GM23338 (cell line): Measurements from ENCODE around the gene ZG16B. TPM values are rescaled to one million over a fixed set of nuclear protein-coding genes. Genes with fewer than 3 reads are reported as not detected.

Experiments
- ATAC-seq: fragments of 200-7000 bp; cut with Tn5 transposase; 3 replicates; pipeline ENCODE4 v1.9.1; 2020
- DNase-seq: peaks from one replicate; pipeline ENCODE4 v3.0.0-alpha.2; 2015; ENCODE audit warnings: low spot score
- H2AFZ ChIP-seq: fragments of 200-600 bp; sonication (generic); 2 replicates; pipeline ENCODE4 v1.8.0; 2016; ENCODE audit warnings: antibody characterized with exemption, mild to moderate bottlenecking, moderate library complexity
- H3F3A ChIP-seq: fragments of 200-600 bp; sonication (generic); replicated peaks from 2 replicates; pipeline ENCODE4 v1.8.0; 2017; ENCODE audit warnings: antibody characterized with exemption, mixed run types, low read depth
- H3K27ac ChIP-seq: fragments of 200-600 bp; sonication (generic); 2 replicates; pipeline ENCODE4 v1.6.1; 2016; ENCODE audit warnings: low read depth
- H3K27me3 ChIP-seq: fragments of 200-600 bp; sonication (generic); 2 replicates; pipeline ENCODE4 v1.8.0; 2016; ENCODE audit warnings: mild to moderate bottlenecking, mixed run types, moderate library complexity; ENCODE audit not compliant: insufficient read depth
- H3K36me3 ChIP-seq: fragments of 200-600 bp; sonication (generic); 2 replicates; pipeline ENCODE4 v1.8.0; 2016; ENCODE audit warnings: mild to moderate bottlenecking; ENCODE audit not compliant: insufficient read depth
- H3K4me1 ChIP-seq: fragments of 200-600 bp; sonication (generic); 2 replicates; pipeline ENCODE4 v1.8.0; 2016; ENCODE audit warnings: mild to moderate bottlenecking, moderate library complexity; ENCODE audit not compliant: insufficient read depth
- H3K4me2 ChIP-seq: fragments of 200-600 bp; sonication (generic); 2 replicates; pipeline ENCODE4 v1.7.1; 2017; ENCODE audit warnings: mixed run types
- H3K4me3 ChIP-seq: fragments of 200-600 bp; sonication (generic); 2 replicates; pipeline ENCODE4 v1.6.1; 2016; ENCODE audit warnings: mixed run types
- H3K79me2 ChIP-seq: fragments of 200-600 bp; sonication (generic); replicated peaks from 2 replicates; pipeline ENCODE4 v1.8.0; 2017; ENCODE audit warnings: mild to moderate bottlenecking; ENCODE audit not compliant: insufficient read depth
- H3K9me2 ChIP-seq: fragments of 200-600 bp; sonication (generic); 2 replicates; pipeline ENCODE4 v1.8.0; 2017; ENCODE audit not compliant: insufficient read depth
- H4K20me1 ChIP-seq: fragments of 200-600 bp; sonication (generic); replicated peaks from 2 replicates; pipeline ENCODE4 v1.8.0; 2017; ENCODE audit warnings: mild to moderate bottlenecking; ENCODE audit not compliant: insufficient read depth
- H3K27ac Mint-ChIP-seq: 2 replicates; pipeline ENCODE4 v1.8.0; 2020; ENCODE audit warnings: inconsistent platforms, mild to moderate bottlenecking, moderate library complexity, mixed read lengths
- H3K27me3 Mint-ChIP-seq: 3 replicates; pipeline ENCODE4 v1.8.0; 2022; ENCODE audit warnings: low read depth, mild to moderate bottlenecking, moderate library complexity, mixed read lengths, inconsistent platforms; ENCODE audit not compliant: insufficient read depth, poor library complexity
- H3K36me3 Mint-ChIP-seq: 3 replicates; pipeline ENCODE4 v1.8.0; 2021; ENCODE audit warnings: low read depth, mild to moderate bottlenecking, inconsistent platforms, moderate library complexity, mixed read lengths
- H3K4me1 Mint-ChIP-seq: 3 replicates; pipeline ENCODE4 v1.8.0; 2020; ENCODE audit warnings: mild to moderate bottlenecking, inconsistent platforms, mixed read lengths
- H3K4me3 Mint-ChIP-seq: 3 replicates; pipeline ENCODE4 v1.8.0; 2021; ENCODE audit warnings: moderate library complexity, mild to moderate bottlenecking, inconsistent platforms, mixed read lengths
- H3K9me3 Mint-ChIP-seq: 3 replicates; pipeline ENCODE4 v1.8.0; 2020; ENCODE audit warnings: moderate library complexity, mild to moderate bottlenecking, inconsistent platforms, mixed read lengths
- CREB1 ChIP-seq: fragments of 250-450 bp; sonication (Bioruptor Pico); IDR thresholded peaks from 2 replicates; pipeline ENCODE4 v1.5.0; 2020; ENCODE audit warnings: low read depth, mild to moderate bottlenecking, moderate library complexity
- CTCF ChIP-seq, 2 experiments: fragments of 200-600 bp in 1 of 2; sonication (generic) in 1 of 2; conservative IDR thresholded peaks; 2 replicates each; pipeline versions ENCODE4 v1.5.1 to v1.6.1; 2016 to 2017; ENCODE audit warnings: antibody characterized with exemption in 2 of 2, low read depth in 2 of 2, mild to moderate bottlenecking in 2 of 2, moderate library complexity in 1 of 2
- ETS1 ChIP-seq: IDR thresholded peaks from 2 replicates; pipeline ENCODE4 v1.6.1; 2016; ENCODE audit warnings: antibody characterized with exemption
- EZH2 ChIP-seq: fragments of 200-600 bp; sonication (generic); IDR thresholded peaks from one replicate; pipeline ENCODE4 v1.8.0; 2017; ENCODE audit warnings: antibody characterized with exemption, mild to moderate bottlenecking, low read depth; ENCODE audit not compliant: unreplicated experiment
- EZH2phosphoT487 ChIP-seq: fragments of 200-600 bp; sonication (generic); IDR thresholded peaks from one replicate; pipeline ENCODE4 v1.8.1; 2018; ENCODE audit warnings: antibody characterized with exemption; ENCODE audit not compliant: unreplicated experiment
- JUNB ChIP-seq: IDR thresholded peaks from one replicate; pipeline ENCODE4 v1.6.1; 2016; ENCODE audit warnings: antibody characterized with exemption; ENCODE audit not compliant: unreplicated experiment
- POLR2AphosphoS5 ChIP-seq: IDR thresholded peaks from 2 replicates; pipeline ENCODE4 v1.6.1; 2016; ENCODE audit warnings: antibody characterized with exemption, low read depth
- STAT1 ChIP-seq: IDR thresholded peaks from one replicate; pipeline ENCODE4 v1.6.1; 2016; ENCODE audit warnings: antibody characterized with exemption; ENCODE audit not compliant: unreplicated experiment
- ZNF114 ChIP-seq: fragments of 250-450 bp; sonication (Bioruptor Pico); IDR thresholded peaks from 2 replicates; pipeline ENCODE4 v1.5.0; 2020; ENCODE audit warnings: mild to moderate bottlenecking, moderate library complexity
- ZNF331 ChIP-seq: fragments of 250-450 bp; sonication (Bioruptor Pico); IDR thresholded peaks from 2 replicates; pipeline ENCODE4 v1.5.0; 2020; ENCODE audit warnings: low read depth, mild to moderate bottlenecking, moderate library complexity
- polyA plus RNA-seq: library from polyadenylated mRNA; unstranded; fragments of >200 nt; fragmentation: Nextera tagmentation; extraction: Ambion mirVana; gene quantifications from 2 replicates; pipeline ENCODE4 v1.2.1, GENCODE V29; 2016
- total RNA-seq: library from RNA; depleted of rRNA; stranded (reverse); fragments of >200 nt; shearing (Covaris generic); gene quantifications from 2 replicates; pipeline ENCODE4 v1.2.3, GENCODE V29; 2014
- TF ChIP-seq, protein P1 (sequence below): fragments of 250-450 bp; sonication (Bioruptor Pico); IDR thresholded peaks from 2 replicates; pipeline ENCODE4 v1.5.0; 2020; ENCODE audit warnings: mild to moderate bottlenecking, moderate library complexity

Gene ZG16B
- total and polyA plus RNA-seq, 2 experiments from 2014 or later = not detected

- H3K9me3 Mint-ChIP-seq = peaks cover 4% of the 10 kb centered on the region
- Histone ChIP-seq H3K36me3 (no peaks in the 10 kb centered on the region), H3K4me2 (peak overlapping the region; percentile 74; the same call in 1 of the 2 replicates), H4K20me1 (no peaks in the 10 kb centered on the region), H3K4me3 (peak overlapping the region; percentile 40; the same call in 1 of the 2 replicates), H3K4me1 (no peaks in the 10 kb centered on the region), H2AFZ (peak overlapping the region; percentile 96), H3F3A (no peaks in the 10 kb centered on the region; the same call in 1 of the 2 replicates), H3K27me3 (peaks cover 8% of the 10 kb centered on the region; the same call in 1 of the 2 replicates), H3K9me2 (no peaks in the 10 kb centered on the region), H3K79me2 (no peaks in the 10 kb centered on the region), H3K27ac (no peak overlapping the region)
- peak; percentile 95 for ATAC-seq
- H3K36me3 Mint-ChIP-seq = no peaks in the 10 kb centered on the region
- H3K4me3 Mint-ChIP-seq = no peak overlapping the region; the same call in 2 of the 3 replicates
- peak; percentile 93 for DNase-seq
- TF ChIP-seq CREB1 (CRISPR knock-in tag) (no peak), EZH2phosphoT487 (no peak), JUNB (no peak), STAT1 (no peak), CTCF (conservative IDR thresholded peaks at IDR 0.05; ENCODE audit: low read depth in 2 of 2) (peak; percentile 83 to 98), ZNF114 (CRISPR knock-in tag) (no peak), ZNF331 (CRISPR knock-in tag) (no peak), POLR2AphosphoS5 (no peak), EZH2 (no peak)
- peaks cover 14% of the 10 kb centered on the region for H3K4me1 Mint-ChIP-seq
- H3K27me3 Mint-ChIP-seq = peaks cover 14% of the 10 kb centered on the region
- no peak overlapping the region; the same call in 1 of the 2 replicates for H3K27ac Mint-ChIP-seq
These were observed 8.8 kb downstream of the ZG16B start for GRCh38 chr16:2838928-2839327.

DNA sequence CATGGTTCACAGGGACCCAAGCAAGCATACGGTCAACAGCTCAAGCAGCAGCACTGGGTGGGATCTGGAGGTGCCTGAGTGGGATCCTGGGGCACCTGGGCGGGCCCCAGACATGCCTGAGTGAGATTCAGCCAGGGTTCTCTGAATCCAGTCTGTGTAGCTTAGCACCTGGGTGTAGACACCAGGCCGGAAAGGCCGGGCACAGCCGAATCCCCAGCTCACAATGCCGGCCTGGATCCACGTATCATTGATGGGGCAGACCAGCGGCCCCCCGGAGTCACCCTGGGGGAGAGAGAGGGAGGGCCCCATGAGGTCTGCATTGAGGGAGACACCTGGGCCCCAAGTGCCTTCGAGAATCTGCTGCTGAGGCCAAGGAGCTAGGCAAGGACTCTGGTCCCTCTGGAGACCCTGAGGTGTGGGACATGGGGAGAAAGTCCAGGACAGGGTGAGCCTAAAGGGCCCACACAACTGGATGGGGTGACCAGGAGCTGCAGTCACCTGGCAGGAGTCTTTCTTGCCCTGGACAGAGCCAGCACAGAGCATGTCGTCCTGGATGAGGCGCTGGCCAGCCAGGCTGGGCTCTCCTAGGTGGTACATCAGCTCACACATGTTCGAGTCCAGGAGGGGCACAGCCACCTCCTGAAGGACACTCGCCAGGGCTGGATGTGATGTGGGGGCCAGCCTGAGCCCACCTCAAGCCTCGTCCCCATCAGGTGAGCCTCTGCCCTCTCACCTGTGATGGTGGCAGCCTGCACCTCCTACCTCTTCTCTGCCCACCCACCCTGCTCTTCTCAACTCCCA is 9.7 kb downstream of the ZG16B start:
- Histone ChIP-seq H3K79me2 (no peaks in the 10 kb centered on the region), H3K4me3 (no peak overlapping the region), H3K4me1 (no peaks in the 10 kb centered on the region), H3K27me3 (peaks cover 13% of the 10 kb centered on the region; the same call in 1 of the 2 replicates), H3K27ac (no peak overlapping the region), H4K20me1 (no peaks in the 10 kb centered on the region), H3K4me2 (no peak overlapping the region), H2AFZ (no peak overlapping the region), H3F3A (no peaks in the 10 kb centered on the region; the same call in 1 of the 2 replicates), H3K36me3 (no peaks in the 10 kb centered on the region), H3K9me2 (no peaks in the 10 kb centered on the region)
- H3K9me3 Mint-ChIP-seq = peaks cover 4% of the 10 kb centered on the region
- H3K27me3 Mint-ChIP-seq = peaks cover 14% of the 10 kb centered on the region
- H3K4me3 Mint-ChIP-seq = no peak overlapping the region
- TF ChIP-seq ETS1 (no peak), STAT1 (no peak), ZNF331 (CRISPR knock-in tag) (no peak), EZH2 (no peak), JUNB (no peak)
- TF ChIP-seq, protein P1, sequence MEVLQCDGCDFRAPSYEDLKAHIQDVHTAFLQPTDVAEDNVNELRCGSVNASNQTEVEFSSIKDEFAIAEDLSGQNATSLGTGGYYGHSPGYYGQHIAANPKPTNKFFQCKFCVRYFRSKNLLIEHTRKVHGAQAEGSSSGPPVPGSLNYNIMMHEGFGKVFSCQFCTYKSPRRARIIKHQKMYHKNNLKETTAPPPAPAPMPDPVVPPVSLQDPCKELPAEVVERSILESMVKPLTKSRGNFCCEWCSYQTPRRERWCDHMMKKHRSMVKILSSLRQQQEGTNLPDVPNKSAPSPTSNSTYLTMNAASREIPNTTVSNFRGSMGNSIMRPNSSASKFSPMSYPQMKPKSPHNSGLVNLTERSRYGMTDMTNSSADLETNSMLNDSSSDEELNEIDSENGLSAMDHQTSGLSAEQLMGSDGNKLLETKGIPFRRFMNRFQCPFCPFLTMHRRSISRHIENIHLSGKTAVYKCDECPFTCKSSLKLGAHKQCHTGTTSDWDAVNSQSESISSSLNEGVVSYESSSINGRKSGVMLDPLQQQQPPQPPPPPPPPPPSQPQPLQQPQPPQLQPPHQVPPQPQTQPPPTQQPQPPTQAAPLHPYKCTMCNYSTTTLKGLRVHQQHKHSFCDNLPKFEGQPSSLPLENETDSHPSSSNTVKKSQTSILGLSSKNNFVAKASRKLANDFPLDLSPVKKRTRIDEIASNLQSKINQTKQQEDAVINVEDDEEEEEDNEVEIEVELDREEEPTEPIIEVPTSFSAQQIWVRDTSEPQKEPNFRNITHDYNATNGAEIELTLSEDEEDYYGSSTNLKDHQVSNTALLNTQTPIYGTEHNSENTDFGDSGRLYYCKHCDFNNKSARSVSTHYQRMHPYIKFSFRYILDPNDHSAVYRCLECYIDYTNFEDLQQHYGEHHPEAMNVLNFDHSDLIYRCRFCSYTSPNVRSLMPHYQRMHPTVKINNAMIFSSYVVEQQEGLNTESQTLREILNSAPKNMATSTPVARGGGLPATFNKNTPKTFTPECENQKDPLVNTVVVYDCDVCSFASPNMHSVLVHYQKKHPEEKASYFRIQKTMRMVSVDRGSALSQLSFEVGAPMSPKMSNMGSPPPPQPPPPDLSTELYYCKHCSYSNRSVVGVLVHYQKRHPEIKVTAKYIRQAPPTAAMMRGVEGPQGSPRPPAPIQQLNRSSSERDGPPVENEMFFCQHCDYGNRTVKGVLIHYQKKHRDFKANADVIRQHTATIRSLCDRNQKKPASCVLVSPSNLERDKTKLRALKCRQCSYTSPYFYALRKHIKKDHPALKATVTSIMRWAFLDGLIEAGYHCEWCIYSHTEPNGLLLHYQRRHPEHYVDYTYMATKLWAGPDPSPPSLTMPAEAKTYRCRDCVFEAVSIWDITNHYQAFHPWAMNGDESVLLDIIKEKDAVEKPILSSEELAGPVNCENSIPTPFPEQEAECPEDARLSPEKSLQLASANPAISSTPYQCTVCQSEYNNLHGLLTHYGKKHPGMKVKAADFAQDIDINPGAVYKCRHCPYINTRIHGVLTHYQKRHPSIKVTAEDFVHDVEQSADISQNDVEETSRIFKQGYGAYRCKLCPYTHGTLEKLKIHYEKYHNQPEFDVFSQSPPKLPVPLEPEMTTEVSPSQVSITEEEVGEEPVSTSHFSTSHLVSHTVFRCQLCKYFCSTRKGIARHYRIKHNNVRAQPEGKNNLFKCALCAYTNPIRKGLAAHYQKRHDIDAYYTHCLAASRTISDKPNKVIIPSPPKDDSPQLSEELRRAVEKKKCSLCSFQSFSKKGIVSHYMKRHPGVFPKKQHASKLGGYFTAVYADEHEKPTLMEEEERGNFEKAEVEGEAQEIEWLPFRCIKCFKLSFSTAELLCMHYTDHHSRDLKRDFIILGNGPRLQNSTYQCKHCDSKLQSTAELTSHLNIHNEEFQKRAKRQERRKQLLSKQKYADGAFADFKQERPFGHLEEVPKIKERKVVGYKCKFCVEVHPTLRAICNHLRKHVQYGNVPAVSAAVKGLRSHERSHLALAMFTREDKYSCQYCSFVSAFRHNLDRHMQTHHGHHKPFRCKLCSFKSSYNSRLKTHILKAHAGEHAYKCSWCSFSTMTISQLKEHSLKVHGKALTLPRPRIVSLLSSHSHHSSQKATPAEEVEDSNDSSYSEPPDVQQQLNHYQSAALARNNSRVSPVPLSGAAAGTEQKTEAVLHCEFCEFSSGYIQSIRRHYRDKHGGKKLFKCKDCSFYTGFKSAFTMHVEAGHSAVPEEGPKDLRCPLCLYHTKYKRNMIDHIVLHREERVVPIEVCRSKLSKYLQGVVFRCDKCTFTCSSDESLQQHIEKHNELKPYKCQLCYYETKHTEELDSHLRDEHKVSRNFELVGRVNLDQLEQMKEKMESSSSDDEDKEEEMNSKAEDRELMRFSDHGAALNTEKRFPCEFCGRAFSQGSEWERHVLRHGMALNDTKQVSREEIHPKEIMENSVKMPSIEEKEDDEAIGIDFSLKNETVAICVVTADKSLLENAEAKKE (CRISPR knock-in tag) = no peak
- DNase-seq (no peak), ATAC-seq (no peak)
- no peak overlapping the region for H3K27ac Mint-ChIP-seq
- no peaks in the 10 kb centered on the region for H3K36me3 Mint-ChIP-seq
- peaks cover 15% of the 10 kb centered on the region for H3K4me1 Mint-ChIP-seq
